Retinal pigment epithelial cell (primary cell): ENCODE results near the gene LRP5.

Experiments used
- DNase-seq: peaks from one replicate; pipeline ENCODE4 v3.0.0-alpha.2; 2010; ENCODE audit warnings: low read depth
- H3K4me3 ChIP-seq: 2 replicates; pipeline ENCODE4 v1.5.1; 2011; ENCODE audit warnings: mild to moderate bottlenecking, low read length, control low read depth, moderate library complexity
- TF ChIP-seq, protein P1 (sequence below): conservative IDR thresholded peaks from 2 replicates; pipeline ENCODE4 v1.5.1; 2011; ENCODE audit warnings: low read depth, low read length, control low read depth, inconsistent platforms

LRP5 gene

DNA sequence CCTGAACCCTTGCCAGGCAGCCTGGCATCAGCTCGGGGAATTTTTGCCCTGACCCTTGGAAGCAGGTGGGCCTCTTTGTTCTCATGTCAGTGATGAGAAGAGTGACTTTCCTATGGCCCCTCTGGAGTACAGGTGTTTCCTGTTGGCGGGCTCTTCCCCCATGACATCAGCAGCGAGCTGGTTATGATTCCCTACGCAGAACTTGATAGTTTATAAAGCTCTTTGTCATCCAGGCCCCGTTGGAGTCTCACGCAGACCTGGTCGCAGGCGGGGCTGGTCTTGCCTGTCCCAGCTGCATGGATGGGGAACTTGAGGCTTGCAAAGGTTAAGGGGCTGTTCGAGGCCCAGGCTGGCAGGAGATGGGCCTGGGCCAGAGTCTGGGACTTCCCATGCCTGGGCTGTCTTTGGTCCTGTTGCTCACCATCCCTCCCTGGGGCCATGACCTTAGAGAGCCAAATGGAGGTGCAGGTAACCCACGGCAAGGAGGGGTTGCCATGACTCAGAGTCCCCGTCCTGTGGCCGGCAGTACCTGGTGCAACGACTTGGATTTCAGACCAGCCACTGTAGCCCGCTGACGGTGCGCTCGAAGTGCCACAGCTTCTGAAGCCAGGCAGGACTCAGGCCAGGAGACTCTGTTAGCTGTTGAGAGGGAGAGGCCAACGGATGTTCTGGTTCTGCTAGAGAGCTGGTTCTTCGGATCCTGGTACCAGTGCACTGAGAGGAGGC lies 102.3 kb downstream of the LRP5 start:
- no peak overlapping the region for H3K4me3 ChIP-seq
- DNase-seq, result no peak
- TF ChIP-seq, protein P1, sequence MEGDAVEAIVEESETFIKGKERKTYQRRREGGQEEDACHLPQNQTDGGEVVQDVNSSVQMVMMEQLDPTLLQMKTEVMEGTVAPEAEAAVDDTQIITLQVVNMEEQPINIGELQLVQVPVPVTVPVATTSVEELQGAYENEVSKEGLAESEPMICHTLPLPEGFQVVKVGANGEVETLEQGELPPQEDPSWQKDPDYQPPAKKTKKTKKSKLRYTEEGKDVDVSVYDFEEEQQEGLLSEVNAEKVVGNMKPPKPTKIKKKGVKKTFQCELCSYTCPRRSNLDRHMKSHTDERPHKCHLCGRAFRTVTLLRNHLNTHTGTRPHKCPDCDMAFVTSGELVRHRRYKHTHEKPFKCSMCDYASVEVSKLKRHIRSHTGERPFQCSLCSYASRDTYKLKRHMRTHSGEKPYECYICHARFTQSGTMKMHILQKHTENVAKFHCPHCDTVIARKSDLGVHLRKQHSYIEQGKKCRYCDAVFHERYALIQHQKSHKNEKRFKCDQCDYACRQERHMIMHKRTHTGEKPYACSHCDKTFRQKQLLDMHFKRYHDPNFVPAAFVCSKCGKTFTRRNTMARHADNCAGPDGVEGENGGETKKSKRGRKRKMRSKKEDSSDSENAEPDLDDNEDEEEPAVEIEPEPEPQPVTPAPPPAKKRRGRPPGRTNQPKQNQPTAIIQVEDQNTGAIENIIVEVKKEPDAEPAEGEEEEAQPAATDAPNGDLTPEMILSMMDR, result no peak

DNA sequence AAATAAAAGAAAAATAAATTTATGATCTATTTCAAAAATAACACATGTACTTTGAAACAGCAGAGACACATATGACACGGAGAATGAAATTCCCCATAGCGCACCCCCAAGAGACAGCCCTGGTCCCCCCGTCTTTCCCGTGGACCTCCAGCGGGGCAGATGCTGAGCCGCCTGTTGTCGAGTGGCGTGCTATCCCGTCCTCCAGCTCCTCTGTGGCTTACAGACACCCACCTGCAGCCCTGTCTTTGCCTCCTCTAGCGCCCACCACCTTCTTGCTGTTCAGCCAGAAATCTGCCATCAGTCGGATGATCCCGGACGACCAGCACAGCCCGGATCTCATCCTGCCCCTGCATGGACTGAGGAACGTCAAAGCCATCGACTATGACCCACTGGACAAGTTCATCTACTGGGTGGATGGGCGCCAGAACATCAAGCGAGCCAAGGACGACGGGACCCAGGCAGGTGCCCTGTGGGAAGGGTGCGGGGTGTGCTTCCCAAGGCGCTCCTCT lies 103.7 kb downstream of the LRP5 start:
- no peak for DNase-seq
- TF ChIP-seq, protein P1, result no peak
- H3K4me3 ChIP-seq, result no peak overlapping the region

DNA sequence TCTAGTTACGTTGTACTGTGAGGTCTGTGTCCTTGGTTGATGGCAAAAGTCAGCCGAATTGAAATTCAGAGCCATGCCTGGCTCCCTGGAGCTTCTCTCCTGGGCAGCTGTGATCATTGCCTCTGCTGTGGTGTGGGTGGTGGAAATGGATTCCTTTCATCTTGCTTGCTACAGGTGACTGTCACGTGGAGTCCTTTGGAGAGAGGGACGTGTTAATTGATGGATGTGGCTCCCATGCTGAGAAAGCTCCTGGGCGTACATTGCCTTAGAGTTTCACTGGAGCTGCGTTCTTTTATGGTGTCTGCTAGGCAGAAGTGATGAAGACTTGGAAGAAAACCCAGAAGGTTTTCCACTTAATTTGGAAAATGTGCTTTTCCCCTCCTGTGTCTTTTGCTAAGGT lies 106.3 kb downstream of the LRP5 start:
- no peak overlapping the region for H3K4me3 ChIP-seq
- no peak for DNase-seq
- TF ChIP-seq, protein P1, result no peak

DNA sequence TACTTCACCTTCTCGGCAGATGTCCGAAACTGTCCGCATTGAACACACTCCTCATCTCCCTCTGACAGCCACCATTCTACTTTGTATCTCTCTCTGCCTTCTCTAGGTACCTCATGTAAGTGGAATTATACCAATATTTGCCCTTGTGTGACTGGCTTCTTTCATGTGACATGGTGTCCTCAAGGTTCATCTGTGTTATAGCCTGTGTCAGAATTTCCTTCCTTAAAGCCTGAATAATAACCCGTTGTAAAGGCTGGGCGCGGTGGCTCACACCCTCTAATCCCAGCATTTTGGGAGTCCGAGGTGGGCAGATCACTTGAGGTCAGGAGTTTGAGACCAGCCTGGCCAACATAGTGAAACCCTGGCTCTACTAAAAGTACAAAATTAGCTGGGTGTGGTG lies 107.8 kb downstream of the LRP5 start:
- TF ChIP-seq, protein P1, result no peak
- no peak for DNase-seq
- no peak overlapping the region for H3K4me3 ChIP-seq

DNA sequence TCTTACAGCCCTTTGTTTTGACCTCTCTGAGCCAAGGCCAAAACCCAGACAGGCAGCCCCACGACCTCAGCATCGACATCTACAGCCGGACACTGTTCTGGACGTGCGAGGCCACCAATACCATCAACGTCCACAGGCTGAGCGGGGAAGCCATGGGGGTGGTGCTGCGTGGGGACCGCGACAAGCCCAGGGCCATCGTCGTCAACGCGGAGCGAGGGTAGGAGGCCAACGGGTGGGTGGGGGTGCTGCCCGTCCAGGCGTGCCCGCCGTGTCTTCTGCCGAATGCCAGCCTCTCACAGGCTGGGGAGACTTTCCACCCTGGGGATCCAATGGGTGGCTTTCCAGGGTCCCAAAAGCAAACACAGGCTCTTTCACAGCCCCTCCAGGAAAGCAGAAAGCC lies 111.1 kb downstream of the LRP5 start:
- TF ChIP-seq, protein P1, result no peak
- DNase-seq, result no peak
- H3K4me3 ChIP-seq, result no peak overlapping the region

DNA sequence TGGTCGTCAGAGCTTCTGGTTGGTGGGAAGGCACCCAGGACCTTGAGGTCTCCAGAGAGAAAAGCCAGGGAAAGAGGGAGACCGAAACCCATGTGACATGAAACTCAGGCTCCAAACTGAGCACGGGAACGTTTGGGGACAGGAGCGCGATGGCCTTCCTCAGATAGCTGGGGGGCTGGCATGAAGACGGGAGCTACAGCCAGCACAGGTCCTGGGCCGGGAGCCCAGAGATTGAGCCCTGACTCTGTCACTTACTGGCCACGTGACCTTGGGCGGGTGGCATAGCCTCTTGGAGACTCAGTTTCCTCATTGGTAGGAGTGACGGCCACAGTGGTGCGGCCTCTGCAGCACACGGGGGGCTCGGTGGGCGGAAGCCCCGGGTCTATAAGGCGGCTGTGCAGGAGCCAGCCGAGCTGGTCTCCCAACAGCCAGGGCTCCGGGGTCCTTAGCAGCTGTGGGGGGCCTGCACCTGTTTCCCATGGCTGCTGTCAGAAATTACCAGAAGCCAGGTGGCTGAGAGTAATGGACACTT lies 111.8 kb downstream of the LRP5 start:
- H3K4me3 ChIP-seq, result no peak overlapping the region
- TF ChIP-seq, protein P1, result no peak
- no peak for DNase-seq
